Cortex of kidney (tissue), 1 donor: ENCODE measurements around the gene VLDLR.

Source experiments
- DNase-seq: peaks from one replicate; lab custom pipeline; 2025; lab: John Stamatoyannopoulos, UW

The VLDLR gene

DNA sequence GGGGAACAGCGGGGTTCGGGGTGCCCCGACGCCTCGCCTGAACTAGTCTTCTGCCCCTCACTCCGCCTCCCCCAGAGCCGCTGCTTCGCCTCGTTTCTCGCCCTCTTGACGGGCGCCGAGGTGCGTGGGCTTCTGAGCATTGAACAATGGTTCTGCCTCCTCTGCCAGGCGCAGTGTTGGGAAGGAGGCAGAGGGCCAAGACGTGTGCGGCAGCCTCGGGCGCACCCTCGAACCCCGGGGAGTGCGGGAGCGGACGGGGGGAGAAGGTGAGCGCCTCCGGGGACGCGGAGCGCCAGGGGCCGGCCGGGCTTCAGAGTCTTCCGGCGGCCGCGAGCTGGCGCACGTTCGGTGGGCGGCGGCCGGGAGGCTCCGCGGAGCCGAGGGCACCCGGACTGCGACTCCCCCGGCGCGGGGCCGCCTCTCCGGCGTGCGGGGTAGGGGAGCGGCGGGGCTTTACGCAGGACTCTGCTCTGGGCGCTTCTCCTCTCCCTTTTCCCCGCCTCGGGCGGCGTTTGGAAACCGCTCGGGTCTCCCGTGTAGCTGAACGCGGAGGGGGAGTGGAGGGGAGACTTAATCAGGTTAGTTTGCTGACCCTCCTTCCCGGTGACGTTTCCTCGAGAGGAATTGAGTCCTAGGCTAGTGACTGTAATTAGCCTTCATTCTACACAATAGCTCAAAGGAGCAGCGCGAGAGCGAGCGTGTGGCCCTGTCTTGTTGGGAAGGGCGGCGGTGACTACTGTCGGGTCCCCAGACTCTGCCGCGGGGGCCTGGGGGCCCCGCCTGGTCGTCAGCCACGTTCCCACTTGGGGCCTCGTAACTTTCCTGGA lies 1.1 kb downstream of the VLDLR start:
- DNase-seq, result no peak

DNA sequence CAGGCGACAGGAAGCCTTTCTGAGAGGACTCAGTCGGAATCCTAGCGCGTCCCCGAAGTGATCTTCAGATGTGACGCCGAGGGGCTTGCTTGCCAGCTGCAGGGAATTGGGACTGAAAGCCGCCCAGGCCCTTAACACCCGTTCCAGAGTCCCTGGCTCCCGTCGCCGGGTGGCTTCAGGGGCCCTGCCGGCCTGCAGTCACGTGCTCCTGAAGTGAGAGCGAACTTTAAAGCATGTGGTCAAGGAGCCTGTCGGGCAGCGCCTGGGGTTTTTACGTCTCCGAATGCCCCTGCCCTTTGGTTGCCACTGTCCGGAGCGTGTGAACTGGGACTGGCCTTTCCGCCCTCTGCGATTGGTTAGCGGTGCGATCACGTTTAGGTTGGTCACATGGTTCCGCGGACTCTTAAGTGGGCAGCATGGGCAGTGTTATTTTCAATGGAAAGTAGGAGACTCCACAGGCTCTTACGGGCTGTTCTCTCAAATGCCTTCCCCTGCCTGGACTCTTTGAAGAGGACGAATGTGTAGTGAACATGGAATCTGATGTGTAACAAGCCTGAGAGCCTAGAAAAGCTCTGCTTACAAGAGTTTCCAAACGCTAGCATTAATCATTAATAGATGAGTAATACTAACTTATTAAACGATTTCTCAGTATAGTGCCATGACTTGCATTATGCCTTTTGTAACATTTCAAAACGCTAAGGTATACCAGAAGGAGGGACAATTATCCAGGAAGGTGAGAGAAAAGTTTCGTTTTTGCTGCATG lies 1.9 kb downstream of the VLDLR start:
- no peak for DNase-seq

DNA sequence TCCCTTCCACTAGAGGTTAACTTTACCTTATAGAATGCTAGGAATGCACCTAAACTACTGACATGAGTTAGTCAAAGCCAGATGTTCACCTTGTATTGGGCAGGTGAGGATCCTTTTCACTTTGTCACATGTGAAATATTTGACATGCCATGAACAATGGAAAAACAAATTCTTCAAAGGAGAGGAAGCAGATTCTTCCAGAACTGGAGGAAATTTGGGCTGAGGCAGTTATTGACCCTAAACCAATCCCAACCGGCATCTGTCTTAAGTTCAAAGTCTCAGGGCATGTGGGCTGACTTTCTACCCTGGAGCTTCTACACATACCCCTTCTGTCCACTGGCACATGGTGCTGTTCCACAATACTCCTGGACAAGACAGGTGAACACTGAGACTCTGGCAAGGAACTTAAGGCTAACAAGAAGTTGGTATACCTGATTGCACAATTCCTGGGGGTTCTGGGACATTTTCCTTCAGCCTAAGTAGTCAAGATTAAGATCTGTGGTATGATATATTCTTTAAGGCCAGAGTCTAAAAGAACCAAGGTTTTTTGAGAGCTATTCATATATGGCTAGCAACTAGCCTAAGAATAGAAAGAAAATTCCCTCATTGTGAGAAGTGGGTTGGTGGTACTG lies 2.6 kb downstream of the VLDLR start:
- no peak for DNase-seq

DNA sequence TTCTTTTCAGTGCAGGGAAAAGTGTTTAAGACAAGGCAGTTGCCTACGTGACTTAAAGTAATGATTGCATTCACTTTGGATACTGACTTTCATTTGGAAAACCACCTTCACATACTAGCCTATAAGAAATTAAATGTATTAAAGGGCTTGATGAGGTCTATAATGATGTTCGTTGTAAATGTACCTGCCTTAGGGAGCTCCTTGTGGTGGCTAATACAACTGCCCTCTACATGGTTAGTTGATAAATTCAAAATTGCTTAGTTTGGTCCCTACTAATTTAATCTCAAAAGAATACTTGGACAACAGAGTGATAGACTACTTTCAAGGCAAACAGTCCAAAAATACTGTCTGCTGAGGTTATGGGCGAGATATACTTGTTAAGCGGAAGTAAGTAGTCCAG lies 3.8 kb downstream of the VLDLR start:
- DNase-seq, result no peak

DNA sequence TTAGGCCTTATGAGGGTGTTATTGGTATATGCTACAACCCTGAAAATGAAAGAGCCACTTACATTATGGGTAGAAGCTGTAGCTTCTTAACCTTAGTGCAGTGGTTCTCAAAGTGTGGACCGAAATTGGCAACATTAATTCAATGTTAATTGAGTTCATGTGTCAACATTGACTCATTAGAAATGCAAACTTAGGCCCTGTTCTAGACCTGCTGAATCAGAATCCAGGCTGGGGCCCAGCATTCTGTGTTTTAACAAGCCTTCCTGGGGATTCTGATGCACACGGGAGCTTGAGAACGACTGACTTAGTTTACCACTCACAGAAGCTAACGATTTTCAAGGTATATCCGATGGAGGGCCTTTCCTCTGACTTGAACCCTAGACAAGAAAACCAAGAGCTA lies 7.3 kb downstream of the VLDLR start:
- DNase-seq, result no peak

DNA sequence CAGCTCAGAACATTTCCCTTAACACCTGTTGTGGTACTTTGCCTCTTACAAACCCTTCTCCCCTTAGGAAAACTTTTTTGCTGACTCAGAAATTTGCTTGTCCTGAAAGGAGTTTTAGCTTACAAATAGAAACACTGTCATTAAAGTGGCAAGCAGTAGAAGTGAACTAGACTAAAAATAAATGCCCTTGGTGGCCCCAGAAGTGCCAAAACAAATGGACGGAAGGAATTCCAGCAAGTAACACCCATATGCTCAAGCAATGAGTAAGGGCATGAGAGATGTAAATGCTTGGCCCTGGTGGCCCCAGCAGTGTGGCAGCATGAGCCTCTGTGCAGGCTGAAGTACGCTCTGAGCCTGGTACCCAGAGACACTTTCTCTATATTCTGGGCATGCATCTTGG lies 8.6 kb downstream of the VLDLR start:
- DNase-seq, result no peak

DNA sequence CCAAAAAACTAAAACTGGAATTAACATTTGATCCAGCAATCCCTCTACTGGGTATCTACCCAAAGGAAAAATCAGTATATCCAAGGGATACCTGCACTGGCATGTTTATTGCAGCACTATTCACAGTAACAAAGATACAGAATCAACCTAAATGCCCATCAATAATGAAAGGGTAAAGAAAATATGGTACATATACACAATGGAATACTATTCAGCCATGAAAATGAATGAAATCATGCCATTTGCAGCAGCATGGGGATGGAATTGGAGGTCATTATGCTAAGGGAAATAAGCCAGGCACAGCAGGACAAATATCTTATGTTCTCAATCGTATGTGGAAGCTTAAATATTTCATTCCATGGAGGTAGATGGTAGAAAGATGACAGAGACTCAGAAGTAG lies 9.7 kb downstream of the VLDLR start:
- DNase-seq, result no peak

DNA sequence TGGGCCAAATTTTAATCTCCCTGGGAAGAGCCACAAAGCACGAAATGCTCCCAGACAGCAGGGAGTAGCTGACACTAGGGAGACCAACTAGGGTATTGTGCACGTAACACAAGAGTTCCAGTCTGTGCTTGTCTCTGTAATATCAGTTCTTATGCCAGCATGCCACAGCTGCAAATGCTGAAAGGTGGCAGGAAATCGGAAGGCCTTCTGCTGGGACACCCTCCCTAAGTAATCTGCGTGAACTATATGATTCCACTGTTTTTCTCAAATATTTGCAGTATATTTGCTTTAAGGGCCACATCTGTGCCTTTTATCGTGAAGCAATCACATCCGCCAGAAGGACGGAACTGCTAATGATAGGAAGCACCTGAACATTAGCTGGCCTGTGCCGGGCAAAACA lies 12.6 kb downstream of the VLDLR start:
- no peak for DNase-seq

DNA sequence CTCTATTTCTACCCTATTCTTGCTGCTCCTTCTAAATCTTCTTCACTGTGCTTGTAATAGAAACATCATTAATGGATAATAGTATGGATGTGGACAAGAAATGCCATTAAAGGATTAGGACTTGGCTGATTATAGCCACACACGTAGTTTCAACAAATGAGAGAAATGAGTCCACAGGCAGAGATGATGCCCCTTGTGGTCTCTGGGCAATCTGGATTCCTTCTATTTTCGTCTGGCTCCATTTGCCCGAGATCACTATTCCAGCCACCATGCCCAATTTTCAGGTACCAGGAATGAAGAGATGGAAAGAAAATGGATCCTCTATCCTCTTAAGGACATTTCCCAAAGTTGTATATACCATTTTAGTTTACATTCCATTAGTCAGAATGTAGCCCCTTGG lies 13.2 kb downstream of the VLDLR start:
- DNase-seq, result no peak

DNA sequence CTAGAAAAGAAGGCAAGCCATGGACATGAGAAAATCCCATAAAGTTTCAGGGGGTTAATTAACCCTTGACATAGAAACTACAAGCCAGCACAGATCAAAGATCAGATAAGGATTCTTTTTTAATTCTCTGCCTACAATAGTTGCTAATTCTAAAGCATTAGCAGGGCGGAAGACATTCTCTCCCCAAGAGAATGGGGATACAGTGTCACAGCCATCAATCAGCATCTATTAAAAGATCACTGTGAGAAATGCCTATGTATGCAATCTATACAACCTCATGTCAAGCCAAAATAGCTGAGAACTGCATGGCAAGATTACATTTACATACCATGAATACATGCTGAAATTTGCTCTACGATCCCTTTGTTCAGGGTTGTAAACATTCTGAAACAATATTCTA lies 14.3 kb downstream of the VLDLR start:
- DNase-seq, result no peak

DNA sequence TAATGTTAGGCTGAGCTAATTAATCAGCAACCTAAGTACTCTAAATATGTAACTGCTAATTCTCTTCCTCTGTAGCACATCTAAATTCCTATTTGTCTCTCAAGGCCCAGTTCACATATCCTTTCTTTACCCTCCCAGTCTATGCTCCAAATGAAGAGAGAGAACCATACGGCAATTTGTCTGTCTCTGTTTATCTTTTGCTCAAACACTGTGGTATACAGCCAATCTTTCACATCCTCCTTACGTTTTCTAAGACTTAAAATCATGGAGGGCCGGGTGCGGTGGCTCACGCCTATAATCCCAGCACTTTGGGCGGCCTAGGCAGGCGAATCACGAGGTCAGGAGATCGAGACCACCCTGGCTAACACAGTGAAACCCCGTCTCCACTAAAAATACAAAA lies 15.8 kb downstream of the VLDLR start:
- DNase-seq, result no peak

DNA sequence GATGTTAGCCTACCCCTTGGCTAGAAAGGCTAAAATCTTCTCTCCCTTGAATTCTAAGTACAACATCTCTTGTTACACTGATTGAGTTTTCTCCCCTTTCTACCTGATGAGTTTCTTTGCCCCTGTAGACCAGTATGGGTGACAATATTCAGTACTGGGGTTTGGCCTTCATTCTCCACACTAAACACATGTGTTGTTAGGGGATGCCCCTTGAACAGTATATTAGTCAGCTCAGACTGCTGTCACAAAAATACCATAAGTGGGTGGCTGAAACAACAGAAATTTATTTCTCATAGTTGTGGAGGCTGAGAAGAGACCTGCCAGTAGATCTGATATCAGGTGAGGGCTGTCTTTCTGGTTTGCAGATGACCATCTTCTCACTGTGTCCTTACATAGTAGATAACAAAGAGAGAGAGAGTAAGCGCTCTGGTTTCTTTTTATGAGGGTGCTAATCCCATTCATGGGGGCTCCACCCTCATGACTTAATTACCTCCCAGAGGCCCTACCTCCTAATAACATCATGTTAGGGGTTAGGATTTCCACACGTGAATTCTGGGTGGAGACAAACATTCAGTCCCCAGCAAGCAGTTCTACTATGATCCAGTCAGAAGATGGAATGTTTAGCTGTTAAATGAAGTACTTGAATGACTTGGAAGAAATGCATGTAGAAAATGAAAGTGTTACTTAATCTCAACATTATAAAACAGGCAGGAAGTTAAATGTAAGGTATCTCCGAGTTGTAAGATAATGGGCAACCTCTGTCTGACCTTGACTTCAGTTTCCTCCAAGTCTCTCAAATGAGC lies 17.5 kb downstream of the VLDLR start:
- no peak for DNase-seq

DNA sequence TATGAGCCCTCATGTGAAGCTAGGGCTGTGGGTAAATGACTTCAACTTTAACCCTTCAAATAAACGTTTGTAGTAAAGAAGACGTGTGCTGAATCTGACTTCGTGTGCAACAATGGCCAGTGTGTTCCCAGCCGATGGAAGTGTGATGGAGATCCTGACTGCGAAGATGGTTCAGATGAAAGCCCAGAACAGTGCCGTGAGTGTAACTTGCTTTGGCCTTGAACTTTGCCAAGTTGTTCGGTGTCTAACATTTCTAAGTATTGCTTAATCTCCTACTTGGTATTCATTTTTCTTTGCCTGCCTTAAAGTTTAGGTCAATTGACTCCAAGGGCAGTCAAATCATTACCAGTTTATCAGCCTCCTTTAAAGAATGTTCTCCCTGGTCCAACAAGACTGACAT lies 18.2 kb downstream of the VLDLR start:
- DNase-seq, result no peak

DNA sequence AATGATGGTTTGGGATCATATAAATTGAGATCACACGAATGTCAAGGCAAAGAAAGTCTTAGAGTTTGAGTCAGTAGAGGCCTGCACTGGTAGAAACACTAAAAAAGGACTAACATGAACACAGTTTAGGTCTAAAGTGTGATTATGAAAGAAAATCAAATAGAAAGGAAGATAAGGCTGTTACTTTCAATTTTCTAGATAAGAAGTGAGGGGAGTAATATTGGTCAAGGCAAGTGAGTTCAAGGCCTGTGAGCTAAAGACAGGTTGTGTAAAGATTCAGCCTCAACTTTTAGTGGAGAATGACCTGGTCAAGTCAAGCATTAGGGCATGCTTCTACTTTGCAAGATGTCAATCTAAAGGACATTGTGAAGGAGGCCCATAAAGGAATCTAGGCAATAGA lies 19.0 kb downstream of the VLDLR start:
- DNase-seq, result no peak

DNA sequence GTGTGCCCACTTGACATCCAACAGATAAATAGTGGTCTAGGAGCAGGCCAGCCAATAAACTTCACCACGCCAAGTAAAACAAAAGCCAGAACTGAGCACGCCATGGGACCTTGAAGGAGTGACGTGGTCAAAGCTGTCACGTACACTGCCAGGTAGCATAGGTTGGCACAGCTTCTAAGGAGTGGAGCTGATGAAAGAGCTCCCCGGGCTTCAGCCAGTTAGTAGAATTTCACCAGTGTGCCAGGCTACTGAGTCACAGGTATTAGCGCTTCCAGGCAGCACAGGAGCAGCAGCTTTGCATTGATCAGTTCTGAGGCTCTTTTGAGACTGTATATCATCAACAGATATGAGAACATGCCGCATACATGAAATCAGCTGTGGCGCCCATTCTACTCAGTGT lies 19.4 kb downstream of the VLDLR start:
- no peak for DNase-seq

DNA sequence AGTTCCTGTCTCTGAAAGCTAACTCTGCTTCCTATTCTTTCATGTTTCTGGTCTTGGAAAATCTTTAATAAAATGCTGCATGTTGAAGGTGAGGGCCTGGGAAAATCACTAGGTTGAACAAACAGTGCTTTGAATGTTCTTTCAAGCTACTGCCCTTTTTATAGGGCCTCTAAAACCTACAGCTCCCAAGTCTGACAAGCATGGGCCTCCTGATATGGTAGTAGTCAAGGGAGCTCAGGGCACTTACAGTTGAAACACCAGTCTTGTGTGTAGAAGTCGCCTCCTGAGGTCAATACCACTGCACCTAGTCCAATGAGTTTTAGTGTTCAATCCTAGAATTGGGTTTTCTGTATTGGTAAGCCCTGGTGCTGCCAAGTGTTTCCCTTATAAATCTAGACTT lies 20.5 kb downstream of the VLDLR start:
- no peak for DNase-seq

DNA sequence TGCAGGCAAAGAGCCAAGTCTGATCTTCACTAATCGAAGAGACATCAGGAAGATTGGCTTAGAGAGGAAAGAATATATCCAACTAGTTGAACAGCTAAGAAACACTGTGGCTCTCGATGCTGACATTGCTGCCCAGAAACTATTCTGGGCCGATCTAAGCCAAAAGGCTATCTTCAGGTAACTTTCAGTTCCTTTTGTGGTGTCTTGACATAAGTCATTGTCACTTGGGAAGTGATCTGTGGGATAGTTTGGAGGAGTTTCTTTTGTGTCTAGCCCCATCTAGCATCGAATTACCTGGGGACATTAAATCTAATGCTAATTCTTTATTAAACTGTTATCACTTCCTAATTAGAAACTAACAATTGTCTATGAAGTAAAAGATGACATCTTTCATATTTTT lies 24.0 kb downstream of the VLDLR start:
- no peak for DNase-seq

DNA sequence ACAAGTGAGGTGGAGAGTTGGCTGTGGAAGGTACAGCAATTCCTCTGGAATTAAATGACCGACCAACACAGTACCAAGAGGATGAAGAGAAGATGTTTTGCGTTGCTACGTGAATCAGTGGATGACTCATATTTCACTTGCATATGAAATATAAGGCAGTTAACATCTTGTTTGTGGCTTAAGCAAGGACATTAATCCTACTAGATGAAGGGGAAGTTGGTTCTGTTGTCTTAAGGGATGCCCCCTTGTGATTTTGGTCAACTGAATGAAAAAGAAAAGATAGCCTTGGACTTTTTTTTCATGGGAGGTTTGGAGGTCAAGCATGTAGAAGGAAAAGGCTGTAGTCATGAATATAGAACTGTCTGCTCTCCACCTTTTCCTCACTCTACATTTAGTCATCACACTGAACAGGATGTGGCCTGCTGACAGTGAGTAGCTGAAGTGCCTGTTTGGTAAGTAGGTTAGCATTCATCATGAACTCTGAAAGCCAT lies 33.9 kb downstream of the VLDLR start:
- DNase-seq, result no peak

DNA sequence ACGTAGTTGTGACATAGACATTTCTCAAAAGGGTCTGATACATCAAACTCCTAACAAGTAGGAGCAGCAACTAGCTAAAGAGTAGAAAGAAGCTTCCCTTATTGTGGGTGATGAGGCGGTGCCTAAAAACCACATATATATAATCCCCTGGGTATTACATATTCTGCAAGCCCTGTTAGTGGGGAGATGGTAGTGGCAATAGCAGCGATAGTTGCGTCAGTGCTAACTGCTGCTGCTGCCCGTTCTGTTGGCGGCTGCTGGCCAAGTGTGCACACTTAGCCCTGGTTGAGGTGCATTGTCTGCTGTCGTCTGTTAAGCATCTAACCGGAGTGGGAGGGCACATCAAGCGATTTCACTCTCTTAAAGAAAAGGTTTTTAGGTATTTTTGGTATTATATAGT lies 35.8 kb downstream of the VLDLR start:
- DNase-seq, result no peak

DNA sequence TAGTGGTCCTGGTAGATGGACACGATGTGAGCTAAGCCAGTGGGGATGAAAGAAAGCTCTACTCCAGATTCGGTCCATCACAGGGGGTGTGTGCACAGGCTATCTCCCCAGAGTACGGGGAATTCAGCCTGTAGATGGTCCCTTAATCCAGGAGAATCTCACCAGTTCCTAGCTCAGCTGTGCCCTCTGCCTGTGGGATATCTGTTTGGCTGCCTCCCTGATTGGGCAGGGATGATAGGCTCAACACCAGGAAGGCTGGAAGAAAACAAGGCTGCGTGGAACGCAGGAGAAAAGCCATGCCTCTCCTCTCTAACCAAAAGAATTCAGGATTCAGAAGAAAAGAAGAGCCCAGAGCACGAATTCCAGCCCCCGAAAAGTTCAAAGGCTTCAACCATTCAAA lies 40.9 kb downstream of the VLDLR start:
- DNase-seq, result no peak

DNA sequence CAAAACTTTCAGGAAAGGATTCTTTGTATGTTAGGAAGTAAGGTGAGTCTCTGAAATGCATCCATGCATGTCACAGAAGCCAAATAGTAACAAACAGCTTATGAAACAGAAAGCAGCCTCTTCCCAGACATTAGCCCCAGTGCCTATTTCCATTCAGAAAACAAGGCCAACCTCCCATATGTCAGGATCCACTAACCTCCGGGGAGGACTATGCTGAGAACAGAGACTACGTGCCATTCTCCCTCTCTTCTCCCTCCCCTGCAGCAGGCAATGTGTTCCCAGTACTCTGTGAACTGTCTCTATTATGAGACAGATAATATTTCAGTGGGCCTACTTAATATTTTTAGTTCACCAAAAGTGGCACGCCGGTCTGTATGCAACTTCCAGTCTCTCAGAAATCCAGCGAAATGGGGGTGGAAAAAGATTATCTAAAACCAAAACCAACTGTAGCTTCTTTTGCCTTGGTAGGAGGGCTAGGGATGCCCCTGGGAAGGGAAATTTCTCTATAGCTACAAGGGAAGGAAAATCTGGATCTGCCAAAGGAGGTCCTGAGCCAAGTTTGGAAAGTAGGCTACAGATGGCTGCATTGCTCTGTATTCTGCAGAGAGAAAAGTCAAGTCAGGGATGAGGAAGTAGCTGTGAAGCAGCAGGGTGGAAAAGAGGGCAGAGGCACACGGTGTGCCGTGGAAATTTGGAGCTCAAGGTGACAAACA lies 42.0 kb downstream of the VLDLR start:
- DNase-seq, result no peak
